ENCODE measurements around the gene GCGR. TPM values are rescaled to one million over a fixed set of nuclear protein-coding genes. Genes with fewer than 3 reads are reported as not detected.
"Not testable (repeated sequence)": the region's sequence is repeated elsewhere in the genome, so short reads cannot be mapped to it uniquely, and the experiment has no call there.

GCGR gene
- total RNA-seq, 1 donor from 2014 or later = 109 TPM

DNA sequence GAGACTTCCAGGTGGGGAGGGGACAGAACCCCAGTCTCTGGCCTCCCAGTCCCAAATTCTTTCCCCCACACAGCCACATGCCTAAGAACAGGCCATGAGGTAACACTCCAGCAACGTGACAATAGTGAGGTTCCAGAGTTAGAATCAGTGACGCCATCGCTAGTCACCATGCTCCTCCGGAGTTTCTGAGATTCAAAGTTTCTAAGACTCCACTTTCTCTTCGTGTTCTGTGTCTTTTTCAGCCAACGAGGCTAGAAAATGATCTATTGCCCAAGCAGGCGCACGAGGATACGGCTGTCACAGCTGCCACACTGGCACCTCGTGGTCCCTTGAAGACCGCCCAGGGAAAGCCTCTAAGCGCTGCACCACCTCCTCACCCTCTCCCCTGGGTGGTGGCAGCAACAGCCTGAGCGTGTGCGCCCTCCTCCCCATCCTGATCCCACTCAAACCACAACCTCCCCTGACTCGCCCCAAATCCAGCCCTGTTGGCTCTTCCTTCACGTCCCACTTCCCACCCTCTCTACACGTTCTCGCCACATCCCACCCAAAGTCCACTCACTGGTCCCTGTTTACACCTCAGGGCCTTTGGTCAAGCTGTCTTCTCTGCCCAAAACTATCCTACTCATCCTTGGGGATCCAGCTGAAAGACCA lies 28.1 kb downstream of the GCGR start:
- no peak for DNase-seq (ENCODE audit: low spot score)

DNA sequence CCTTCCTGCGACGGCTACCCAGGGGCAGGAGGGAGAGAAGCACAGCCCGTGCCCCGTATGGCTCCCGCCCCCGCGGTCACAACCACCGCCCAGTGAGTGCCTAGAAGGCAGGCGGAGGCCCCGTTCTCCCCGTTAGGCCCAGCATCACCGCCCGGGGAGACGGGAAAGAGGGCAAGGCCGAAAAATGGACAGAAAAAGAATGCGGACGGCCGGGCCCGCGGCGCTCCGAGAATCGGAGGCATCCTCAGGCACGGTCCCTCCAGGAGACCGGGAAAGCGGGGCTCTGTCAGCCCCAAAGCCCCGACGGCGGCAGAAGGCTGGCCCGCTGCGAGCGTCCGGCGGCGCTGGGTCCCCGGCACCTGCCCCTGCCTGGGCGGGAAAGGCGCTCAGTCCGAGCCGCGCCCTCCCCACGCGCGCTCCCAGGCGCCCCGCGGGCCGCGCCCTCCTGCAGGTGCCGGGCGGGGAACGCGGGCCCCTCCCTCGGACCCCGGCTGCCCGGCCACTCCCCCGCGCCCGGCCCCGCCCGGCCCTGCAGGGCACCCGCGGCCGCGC lies 28.7 kb downstream of the GCGR start:
- DNase-seq (ENCODE audit: low spot score) (no peak), ATAC-seq (peak; percentile 5)

More for the DNA sequence above, 28.1 kb downstream of the GCGR start:
- no peak for ATAC-seq

DNA sequence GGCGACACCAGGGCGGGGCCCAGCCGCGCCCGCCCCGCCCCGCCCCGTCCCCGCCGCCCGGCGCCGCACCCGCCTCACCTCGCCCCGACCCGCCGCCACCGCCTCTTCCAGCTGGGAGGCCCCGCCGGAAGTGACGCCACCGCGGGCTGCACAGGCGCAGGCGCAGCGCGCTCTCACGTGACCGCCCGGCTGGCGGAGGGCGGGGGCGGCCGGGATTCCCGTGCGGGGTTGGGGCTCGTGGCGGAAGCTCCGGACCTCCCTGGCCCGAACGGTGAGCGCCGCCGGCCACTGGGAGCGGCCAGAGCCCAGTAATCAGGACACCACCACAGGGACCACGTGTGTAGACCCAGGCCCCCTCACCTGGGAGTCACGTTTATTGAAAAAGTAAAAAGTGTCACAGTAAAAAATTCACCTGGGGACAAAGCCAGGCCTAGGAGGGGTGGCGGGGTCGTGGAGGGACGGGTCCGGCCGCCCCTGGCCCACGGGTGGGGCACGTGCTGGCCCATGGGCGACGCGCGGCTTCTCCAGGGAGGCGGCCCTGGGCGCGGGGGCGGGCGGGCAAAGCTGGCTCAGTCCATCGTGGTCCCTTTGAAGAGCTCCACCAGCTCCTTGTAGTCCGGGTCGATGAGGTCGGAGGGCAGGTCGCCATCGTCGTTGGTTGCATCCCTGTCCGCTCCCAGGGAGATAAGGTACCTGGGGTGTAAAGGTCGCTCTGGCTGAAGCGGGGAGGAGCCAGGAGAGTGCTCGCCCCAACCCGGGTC lies 29.4 kb downstream of the GCGR start, which contains the start of gene MCRIP1:
TSS of gene MCRIP1 (minus strand) at position 132 of the 761 bp plus-strand sequence. CDS start 8,785 bp downstream, outside the sequence.
- ATAC-seq (peak; percentile 81), DNase-seq (ENCODE audit: low spot score) (peak; percentile 98)

DNA sequence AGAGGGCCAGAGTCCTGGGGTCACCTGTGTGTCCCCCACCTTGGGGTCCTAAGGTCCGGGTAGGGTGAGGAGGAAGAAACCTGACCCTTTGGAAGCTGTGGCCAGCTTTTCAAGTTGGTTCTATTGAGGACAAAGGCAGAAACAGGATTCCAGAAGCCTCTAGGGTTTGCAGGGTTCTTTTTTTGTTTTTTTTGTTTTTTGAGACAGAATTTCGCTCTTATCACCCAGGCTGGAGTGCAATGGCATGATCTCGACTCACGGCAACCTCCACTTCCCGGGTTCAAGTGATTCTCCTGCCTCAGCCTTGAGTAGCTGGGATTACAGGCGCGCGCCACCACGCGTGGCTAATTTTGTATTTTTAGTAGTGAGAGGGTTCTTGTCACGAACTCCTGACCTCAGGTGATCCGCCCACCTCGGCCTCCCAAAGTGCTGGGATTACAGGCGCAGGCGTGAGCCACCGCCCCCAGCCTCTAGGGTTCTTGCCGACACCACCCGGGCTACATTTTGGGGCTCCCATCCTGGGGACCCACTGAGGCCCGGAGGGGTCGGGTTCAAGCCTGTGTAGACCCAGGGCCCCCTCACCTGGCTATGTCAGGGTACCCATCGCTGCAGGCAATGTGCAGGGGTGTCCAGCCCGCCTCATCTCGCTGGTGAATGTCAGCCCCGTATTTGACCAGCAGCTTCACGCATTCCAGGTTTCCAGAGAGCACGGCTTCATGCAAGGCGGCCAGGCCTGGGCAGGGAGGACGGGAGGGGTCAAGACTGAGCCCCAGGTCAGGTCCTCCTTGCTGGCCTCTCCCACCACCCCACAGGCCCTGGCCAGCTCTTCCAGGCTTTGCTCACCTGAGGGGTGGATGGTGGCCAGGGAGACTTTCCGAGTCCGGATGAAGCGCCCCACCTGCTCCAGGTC lies 30.2 kb downstream of the GCGR start:
- ATAC-seq = no peak

DNA sequence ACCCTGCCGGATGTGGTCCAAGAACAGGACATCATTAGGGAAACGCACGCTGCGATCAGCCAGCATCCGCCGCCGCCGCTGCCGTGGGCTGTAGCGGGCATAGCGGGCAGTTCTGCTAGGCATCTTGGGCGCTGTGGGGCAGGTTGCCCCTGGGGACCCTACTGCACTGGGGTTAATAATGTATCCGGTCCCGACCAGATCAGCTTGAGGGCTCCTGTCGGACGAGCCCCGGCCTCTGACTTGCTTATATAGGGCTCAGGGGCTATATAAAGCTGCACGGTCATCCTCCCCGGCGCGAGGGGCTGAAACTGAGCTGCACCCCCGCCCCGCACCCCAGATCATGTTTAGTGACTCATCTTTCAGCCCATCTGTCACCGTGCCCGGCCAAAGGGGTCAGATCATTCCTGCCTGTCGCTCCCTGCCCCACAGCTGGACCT lies 30.9 kb downstream of the GCGR start, which contains the start of gene PPP1R27:
TSS of gene PPP1R27 (minus strand) at position 220 of the 437 bp plus-strand sequence. CDS start at position 123, 97 bp downstream.
- ATAC-seq = no peak
- no peak for DNase-seq (ENCODE audit: low spot score)

More for the DNA sequence above, 30.2 kb downstream of the GCGR start:
- DNase-seq (ENCODE audit: low spot score) = no peak

DNA sequence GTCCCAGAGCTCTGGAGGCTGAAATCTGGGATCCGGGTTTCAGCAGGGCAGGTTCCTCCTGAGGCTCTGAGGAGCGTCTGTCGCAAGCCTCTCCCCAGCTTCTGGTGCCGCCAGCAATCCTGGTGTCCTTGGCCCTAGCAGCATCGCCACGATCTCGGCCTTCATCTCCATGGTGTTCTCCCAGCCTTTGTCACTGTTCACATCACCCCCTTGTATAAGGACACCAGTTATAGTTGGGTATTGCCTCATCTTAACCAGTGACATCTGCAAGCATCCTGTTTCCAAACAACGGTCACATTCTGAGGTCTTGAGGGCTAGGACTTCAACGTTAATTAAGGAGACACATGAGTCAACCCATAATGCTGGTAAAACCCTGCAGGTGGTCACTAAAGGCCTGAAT lies 33.7 kb downstream of the GCGR start:
- ATAC-seq (no peak), DNase-seq (ENCODE audit: low spot score) (no peak)

DNA sequence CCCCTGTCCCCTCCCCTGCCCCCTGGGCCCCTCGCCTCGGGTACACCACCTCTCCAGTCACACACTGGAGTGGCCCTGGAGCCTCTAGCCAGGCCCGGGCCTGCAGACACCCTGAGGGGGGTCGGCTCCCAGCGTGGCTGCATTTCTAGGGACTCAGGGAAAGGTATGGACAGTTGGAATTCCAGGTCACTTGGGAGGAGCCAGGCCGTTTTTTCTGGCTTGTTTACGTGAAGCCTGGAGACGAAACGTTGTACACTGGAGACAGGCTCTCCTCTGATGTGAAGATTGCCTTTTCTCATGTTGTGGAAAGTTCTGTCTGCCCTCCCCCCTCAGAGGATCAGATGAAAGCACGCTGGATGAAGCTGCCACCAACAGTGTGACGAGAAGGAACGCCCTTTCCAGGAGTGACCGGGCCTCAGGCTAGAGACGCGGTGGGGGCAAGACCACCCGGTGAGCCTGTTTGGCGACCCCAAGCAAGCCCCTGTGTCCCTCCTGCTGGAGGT lies 34.9 kb downstream of the GCGR start:
- DNase-seq (ENCODE audit: low spot score) (no peak), ATAC-seq (no peak)

DNA sequence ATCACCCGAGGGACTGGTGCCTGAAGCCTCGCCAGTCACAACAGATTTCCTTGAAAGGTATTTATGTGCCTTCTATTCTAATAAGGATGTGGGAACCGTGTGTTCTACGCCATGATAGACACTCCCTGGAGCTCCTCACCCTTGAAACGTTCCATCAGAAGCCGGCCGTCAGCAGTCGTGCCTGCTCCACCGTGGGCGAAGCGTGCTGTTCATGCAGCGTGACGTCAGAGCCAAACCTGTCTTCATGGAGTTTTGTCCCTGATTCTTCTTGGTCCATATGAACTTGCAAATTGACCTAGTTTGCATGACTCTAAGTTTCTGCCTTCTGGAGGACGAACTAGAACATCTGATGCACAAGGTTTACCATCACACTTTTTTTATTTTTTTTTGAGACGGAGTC lies 35.4 kb downstream of the GCGR start:
- no peak for DNase-seq (ENCODE audit: low spot score)
- ATAC-seq = no peak

DNA sequence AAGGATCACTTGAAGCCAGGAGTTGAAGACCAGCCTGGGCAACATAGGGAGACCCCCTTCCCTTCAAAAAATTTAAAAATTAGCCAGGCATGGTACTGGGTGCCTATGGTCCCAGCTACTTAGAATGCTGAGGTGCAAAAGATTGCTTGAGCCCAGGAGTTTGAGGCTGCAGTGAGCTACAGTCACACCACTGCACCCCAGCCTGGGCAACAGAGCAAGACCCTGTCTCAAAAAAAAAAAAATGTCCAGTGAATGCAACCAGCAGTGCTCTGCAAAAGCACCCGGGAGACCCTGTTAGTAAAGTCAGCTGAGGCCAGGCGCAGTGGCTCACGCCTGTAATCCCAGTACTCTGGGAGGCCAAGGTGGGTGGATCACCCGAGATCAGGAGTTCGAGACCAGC lies 36.1 kb downstream of the GCGR start:
- DNase-seq (ENCODE audit: low spot score); ATAC-seq: not testable (repeated sequence)

DNA sequence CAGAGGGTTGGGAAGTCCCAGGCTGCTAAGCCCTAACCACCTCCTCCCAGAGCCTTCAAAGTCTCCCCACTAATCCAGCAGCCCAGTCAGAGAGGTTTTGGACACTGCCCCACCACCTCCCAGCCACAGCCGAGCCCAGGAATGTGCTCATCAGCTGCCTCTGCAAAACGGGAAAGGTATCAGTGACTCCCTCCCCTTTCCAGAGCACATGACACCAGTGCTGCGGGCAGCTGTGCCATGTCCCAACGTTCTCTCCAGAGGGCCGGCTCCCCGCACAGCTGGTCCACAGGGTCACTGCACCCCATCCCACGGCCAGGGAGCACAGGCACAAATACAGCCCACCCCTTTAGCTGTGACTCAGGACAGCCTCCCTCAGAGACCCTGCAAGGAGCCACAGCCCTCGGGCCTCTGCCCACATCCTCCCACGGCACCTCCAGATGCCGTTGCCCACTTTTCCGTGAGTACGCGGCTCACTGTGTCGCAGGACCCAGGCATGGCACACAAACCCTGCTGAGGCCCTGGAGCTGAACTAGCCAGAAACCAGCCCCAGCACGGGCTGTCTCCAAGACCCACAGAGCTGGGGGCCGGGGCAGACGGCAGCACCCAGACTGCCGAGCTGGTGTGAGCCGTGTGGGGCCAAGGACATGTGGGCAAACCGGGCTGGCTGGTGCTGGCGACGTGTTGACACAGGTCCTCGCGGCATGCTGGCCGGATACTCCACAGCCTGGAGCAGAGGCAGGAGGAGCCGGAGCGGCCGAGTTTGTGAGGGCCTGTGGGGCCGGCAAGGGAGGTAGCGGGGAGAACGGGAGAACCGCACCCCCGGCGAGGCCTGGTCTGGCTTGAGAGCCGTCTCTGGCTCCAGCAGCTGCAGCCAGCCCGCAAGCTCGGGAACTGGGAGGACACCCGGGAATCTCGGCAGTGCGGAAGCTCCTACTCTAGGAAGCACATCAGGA lies 37.2 kb downstream of the GCGR start:
- ATAC-seq (peak; percentile 54), DNase-seq (ENCODE audit: low spot score) (no peak)

DNA sequence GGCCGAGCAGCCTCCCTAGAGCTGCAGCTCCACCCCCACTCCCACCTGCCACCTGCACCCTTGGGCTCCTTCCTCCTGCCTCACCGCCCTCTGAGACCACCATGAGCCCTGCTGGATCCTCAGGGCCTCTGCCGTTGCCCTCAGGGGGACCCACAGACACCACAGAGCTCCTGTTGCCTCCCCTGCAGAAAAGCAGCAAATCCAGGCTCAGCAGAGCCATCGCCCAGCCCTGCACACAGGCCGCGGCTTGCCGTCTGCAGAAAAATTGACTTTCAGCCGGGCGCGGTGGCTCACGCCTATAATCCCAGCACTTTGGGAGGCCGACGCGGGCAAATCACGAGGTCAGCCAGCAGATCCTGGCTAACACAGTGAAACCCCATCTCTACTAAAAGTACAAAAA lies 37.9 kb downstream of the GCGR start:
- ATAC-seq (no peak), DNase-seq (ENCODE audit: low spot score) (no peak)

DNA sequence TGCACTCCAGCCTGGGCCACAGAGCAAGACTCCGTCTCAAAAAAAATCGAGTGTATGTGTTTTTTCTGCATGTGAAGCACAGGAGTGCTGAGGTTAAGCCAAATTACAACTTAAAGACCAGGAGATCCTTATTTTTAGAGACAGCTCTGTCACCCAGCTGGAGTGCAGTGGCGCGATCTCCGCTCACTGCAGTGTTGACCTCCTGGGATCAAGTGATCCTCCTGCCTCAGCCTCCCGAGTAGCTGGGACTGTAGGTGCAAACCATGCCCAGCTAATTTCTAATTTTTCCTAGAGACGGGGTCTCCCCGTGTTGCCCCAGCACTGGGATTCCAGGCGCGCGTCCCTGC lies 38.4 kb downstream of the GCGR start:
- ATAC-seq (no peak), DNase-seq (ENCODE audit: low spot score) (no peak)

DNA sequence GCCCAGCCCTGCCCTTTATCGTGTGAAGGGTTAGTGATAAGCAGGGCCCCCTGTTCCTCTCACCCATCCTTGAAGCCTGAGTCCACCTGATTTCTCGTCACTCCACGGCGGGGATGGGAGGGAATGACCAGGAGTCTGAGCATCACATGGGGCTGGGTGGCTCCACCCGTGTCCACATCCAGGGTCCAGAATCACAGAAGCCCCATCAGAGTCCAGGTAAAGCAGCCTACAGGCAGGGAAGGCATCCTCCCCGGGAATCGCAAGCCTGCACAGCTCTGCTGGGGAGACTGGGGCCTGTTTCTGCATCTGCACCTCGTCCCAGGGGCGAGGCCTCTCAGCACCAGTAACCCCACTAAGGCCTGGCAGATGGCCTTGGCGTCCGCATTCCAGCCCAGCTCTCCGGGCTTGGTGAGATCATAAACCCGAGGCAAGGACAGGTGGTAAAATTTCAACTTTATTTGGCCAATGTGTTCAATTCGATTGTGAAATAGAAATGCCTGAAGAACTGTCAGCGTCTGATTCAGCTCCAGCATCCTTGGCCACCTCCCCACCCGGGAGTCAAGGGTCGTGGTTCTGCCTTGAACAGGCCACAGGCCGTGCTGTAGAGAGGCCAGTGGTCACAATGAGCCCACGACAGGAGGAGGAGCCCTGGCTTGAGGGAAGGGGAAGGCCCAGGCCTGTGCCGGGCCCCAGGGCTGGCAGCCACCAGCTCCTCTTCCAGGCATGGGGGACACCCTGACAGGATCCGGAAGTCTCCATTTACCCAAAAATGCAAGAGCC lies 39.0 kb downstream of the GCGR start:
- peak; percentile 87 for DNase-seq (ENCODE audit: low spot score)
- ATAC-seq = peak; percentile 75

DNA sequence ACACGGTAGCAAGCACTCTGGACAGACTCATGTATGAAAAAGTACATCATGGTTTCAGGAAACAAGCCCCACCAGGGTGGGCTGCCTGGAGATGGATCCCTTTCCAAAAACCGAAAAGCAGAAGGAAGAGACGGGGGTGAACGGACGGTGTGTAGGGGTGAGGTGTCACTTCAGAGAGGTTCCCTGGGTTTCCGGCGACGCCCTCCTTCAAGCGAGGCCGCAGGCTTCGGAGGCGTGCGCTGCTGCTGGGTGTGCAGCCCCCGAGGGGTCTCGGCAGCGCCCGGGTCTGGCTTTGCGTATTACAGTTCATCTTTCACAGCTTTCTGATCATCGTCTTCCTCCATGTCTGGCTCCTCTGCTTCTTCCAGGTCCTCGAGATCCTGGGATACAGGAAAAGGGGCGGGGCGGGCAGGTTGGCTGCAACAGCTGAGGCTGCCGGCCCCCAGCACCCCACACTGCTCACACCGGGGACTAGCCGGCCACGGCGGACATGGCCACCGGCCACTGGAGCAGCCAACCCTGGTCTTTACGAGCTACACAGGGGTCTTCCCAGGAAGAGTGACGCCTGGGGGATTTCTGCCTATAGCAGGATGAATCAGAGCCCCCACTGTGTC lies 39.9 kb downstream of the GCGR start:
- DNase-seq (ENCODE audit: low spot score) (no peak), ATAC-seq (no peak)

DNA sequence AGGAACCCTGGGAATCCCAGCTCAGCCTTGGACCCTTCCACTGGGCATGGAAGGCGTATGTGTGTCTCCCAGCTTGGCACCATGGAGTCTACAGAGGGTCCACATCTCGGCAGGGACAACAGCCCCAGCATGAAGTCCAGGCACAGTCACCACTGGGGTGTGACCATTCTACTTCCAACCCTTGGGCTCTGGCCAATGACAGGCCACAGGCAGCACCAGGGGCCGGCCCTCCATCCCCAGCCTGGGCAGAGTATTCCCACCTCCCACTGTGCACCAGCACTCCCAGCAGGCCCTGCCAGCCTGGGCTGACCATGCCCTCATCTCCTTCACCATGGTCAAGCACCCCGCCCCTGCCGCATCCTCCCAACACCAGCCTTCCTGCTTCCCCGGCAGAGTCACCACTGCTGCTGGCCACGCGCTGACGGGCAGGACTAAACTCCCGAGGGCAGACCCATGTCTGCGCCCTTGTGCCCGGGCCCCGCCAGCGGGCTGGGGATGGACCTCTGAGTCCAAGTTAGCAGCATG lies 40.4 kb downstream of the GCGR start:
- no peak for DNase-seq (ENCODE audit: low spot score)
- peak; percentile 2 for ATAC-seq

DNA sequence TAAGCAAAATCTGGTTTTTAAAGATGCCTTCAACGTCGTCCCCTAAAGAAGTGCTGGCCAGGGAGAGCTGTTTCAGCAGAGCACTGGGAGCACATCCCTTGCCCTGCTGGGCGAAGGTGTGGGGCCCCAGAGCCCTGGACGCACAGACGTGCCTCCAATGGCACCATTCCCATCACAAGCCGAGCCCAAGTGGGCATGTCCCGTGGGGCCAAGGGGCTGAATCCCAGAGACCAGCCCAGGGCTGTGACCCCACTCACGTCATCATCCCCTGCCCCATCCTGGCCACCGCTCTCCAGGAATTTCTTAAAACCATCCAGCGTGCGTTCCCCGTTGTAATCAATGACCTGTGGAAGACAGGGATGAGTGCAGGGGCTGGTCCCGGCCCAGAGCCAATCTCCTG lies 40.9 kb downstream of the GCGR start:
- no peak for DNase-seq (ENCODE audit: low spot score)

DNA sequence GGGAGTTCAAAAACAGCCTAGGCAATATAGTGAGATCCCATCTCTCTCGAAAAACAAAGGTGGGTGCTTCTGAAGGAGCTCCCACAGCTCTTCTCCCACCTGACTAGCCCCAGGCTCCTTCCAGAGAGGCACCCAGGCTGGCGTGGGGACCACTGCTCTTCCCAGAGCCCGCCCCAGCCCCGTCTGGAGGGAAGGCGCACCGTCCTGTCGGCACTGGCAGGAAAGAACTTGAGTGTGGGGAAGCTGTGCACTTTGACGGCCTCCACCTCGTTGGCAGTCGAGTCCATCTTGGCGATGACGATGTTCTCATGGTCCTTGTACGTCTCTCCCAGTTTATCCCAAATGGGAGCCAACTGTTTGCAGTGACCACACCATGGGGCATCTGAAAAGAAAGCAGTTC lies 41.4 kb downstream of the GCGR start:
- DNase-seq (ENCODE audit: low spot score) = no peak
- ATAC-seq = no peak

More for the DNA sequence above, 40.9 kb downstream of the GCGR start:
- no peak for ATAC-seq
